Tibial artery (tissue), 4 donors: ENCODE measurements around the gene RNF213.
A peak's percentile ranks its signal among the peaks of the same experiment; 100 is the strongest.

ENCODE experiments used
- DNase-seq, 2 donors: peaks; one replicate each; pipeline ENCODE4 v3.0.0-alpha.2; 2019
- H3K27ac ChIP-seq, 2 donors: fragments of 200-600 bp; sonication (generic) in 1 of 2; 1 replicate in 1 of 2; 2 replicates in 1 of 2; pipeline ENCODE4 v1.5.1; 2018 to 2019; ENCODE audit warnings: mild to moderate bottlenecking in 1 of 2
- H3K27me3 ChIP-seq, 2 donors: fragments of 200-600 bp; sonication (generic) in 1 of 2; one replicate each; pipeline versions ENCODE4 v1.5.1 to v1.6.0; 2016 to 2019
- H3K36me3 ChIP-seq, 3 donors: fragments of 200-600 bp; sonication (generic) in 2 of 3; one replicate each; pipeline ENCODE4 v1.5.1; 2016 to 2019; ENCODE audit warnings: mild to moderate bottlenecking in 2 of 3
- H3K4me1 ChIP-seq, 4 donors: fragments of 200-600 bp; sonication (generic) in 2 of 4; 1 replicate in 3 of 4; 2 replicates in 1 of 4; pipeline ENCODE4 v1.5.1; 2016 to 2019
- H3K4me3 ChIP-seq, 2 donors: fragments of 200-600 bp; sonication (generic) in 1 of 2; 1 replicate in 1 of 2; 2 replicates in 1 of 2; pipeline ENCODE4 v1.5.1; 2018 to 2019; ENCODE audit warnings: mild to moderate bottlenecking in 2 of 2
- H3K9me3 ChIP-seq, 3 donors: fragments of 200-600 bp; sonication (generic) in 1 of 3; one replicate each; pipeline ENCODE4 v1.5.1; 2016 to 2019
- intact Hi-C: fragments of 100-400 bp; cut with DNase I; formaldehyde crosslinking; loops from one replicate; pipeline ENCODE4 v1.15.0; 2023; ENCODE audit warnings: low total_unique reads
- TF ChIP-seq, protein P1 (sequence below), 2 experiments: fragments of 200-600 bp in 1 of 2; fragments of 450-650 bp in 1 of 2; IDR thresholded peaks; one replicate each; pipeline ENCODE4 v1.5.1; 2017 to 2019; ENCODE audit warnings: antibody characterized with exemption in 2 of 2, mild to moderate bottlenecking in 1 of 2, moderate library complexity in 1 of 2

Gene RNF213

DNA sequence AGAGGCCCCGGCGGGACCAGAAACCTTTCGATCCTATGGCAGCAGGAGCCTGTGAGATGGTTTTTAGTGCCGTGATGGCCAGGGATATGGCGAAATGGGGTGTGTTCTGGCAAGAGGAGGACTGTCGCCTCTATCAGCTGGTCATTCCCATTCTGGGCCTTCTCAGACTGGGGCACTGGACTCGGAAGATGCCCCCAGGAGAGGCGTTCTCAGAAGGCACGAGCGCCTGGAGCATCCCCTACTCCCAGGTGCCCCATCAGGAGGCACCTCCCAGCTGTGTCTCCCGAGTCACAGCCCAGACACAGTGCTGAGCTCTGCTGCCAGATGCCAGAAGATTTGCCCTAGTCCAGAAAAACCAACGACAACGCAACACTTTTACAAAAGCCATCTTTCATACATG lies 99.7 kb downstream of the RNF213 start:
- TF ChIP-seq, protein P1, sequence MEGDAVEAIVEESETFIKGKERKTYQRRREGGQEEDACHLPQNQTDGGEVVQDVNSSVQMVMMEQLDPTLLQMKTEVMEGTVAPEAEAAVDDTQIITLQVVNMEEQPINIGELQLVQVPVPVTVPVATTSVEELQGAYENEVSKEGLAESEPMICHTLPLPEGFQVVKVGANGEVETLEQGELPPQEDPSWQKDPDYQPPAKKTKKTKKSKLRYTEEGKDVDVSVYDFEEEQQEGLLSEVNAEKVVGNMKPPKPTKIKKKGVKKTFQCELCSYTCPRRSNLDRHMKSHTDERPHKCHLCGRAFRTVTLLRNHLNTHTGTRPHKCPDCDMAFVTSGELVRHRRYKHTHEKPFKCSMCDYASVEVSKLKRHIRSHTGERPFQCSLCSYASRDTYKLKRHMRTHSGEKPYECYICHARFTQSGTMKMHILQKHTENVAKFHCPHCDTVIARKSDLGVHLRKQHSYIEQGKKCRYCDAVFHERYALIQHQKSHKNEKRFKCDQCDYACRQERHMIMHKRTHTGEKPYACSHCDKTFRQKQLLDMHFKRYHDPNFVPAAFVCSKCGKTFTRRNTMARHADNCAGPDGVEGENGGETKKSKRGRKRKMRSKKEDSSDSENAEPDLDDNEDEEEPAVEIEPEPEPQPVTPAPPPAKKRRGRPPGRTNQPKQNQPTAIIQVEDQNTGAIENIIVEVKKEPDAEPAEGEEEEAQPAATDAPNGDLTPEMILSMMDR (IDR thresholded peaks at IDR 0.05), result no peak
- H3K36me3 ChIP-seq, result peaks cover 80 to 92% (median 82%) of the 10 kb centered on the region in 3 donors
- no peak overlapping the region for H3K27ac ChIP-seq
- peaks cover 0 to 5% (median 0%) of the 10 kb centered on the region in 4 donors for H3K4me1 ChIP-seq
- H3K4me3 ChIP-seq, result no peak overlapping the region
- H3K27me3 ChIP-seq, result no peaks in the 10 kb centered on the region
- peak; percentile 12 to 25 for DNase-seq
- no peaks in the 10 kb centered on the region for H3K9me3 ChIP-seq
- intact Hi-C loops, result loop anchor here (10.0 kb wide), 1 partner anchor 166 kb away; no protein-coding TSS in a partner anchor

DNA sequence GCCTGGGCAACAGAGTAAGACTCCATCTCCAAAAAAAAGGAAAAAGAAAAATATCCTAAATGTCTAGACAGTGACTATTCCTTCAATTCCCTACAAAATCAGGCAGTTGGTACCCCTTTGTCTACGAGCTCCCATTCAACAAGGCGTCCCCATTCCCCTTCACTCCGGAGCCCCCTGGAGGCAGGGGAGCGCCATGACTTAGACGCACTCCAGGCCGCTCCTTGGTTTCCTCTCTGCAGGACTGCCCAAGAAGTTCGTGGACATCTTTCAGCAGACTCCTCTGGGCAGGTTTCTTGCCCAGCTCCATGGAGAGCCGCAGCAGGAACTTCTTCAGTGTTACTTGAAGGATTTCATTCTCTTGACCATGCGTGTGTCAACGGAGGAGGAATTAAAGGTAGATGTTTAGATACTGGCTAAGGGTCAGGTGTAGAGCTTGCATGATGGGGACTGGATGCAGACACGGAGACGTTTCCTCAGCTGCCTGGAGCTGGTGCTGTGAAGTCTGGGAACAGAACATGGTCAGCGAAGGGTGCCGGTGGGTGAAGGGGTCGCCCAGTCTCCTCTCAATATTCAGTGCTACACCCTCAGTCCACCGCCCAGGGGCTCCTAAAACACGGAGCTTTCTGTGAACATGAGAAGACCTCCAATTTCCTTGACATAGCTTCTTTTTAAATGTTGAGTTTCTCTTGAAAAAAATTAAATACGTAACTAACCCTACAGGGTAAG lies 101.0 kb downstream of the RNF213 start:
- DNase-seq, result peak; percentile 12 to 63
- no peak overlapping the region for H3K4me3 ChIP-seq
- no peak overlapping the region for H3K27ac ChIP-seq
- peaks cover 85 to 95% (median 91%) of the 10 kb centered on the region in 3 donors for H3K36me3 ChIP-seq
- TF ChIP-seq, protein P1 (IDR thresholded peaks at IDR 0.05), result peak in 1 of 2 experiments; percentile 6
- H3K9me3 ChIP-seq, result no peaks in the 10 kb centered on the region
- H3K4me1 ChIP-seq, result peaks cover 0 to 5% (median 0%) of the 10 kb centered on the region in 4 donors
- no peaks in the 10 kb centered on the region for H3K27me3 ChIP-seq
- intact Hi-C loops, result loop anchor here (10.0 kb wide), 1 partner anchor 167 kb away; no protein-coding TSS in a partner anchor

DNA sequence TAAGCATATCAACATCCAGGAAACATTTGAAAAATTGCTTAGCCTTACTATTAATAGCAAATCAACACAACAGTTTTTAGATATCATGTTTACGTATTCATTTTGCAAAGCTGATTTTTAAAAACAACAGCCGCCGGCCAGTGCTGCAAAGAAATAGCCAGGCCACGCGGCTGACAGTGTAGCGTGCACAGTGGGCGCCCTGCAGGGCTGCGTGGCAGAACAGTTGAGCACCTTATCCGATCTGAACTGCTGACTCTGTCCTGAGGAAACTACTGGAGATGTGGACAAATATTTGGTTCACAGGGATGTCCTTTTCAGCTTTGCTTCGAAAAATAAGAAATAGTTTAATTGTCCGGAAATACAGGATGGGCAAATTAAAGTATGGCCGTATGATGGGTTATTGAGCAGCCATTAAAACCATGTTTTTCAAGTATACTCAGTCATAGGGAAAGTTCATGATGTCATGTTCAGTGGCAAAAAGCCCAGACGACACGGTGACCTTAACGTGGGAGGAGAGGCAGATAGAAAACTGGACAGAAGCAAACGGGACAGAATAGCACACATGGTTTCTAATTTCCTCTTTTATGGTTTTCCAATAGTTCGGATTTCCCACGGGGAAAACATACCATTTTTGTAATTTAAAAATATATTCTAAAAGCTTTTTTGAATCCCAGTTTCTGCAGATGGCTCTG lies 101.9 kb downstream of the RNF213 start:
- peak; percentile 30 to 66 for DNase-seq
- intact Hi-C loops, result loop anchor here (10.0 kb wide), 1 partner anchor 168 kb away; no protein-coding TSS in a partner anchor
- peak overlapping the region in 1 of 2 donors; percentile 20 for H3K27ac ChIP-seq

DNA sequence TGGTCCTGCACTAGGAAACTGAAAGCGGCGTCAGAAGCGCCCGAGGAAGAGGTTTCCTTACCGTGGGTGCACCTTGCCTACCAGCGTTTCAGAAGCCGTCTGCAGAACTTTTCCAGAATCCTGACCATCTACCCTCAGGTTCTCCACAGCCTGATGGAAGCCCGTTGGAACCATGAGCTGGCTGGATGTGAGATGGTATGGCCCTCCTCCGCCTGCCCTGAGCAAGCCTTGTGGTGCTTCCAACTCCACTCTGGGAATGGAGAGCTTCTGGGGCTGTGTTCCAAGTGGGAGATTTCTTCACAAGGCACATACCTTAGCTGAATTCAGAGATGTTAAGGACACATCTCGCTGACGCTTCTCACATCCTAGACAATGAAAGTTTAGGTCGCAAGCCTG lies 102.5 kb downstream of the RNF213 start:
- no peaks in the 10 kb centered on the region for H3K9me3 ChIP-seq
- H3K4me3 ChIP-seq, result no peak overlapping the region
- H3K36me3 ChIP-seq, result peaks cover 86 to 96% (median 94%) of the 10 kb centered on the region in 3 donors
- H3K4me1 ChIP-seq, result peaks cover 0 to 5% (median 0%) of the 10 kb centered on the region in 4 donors
- peak in 1 of 2 donors; percentile 45 for DNase-seq
- TF ChIP-seq, protein P1 (IDR thresholded peaks at IDR 0.05), result no peak
- H3K27me3 ChIP-seq, result no peaks in the 10 kb centered on the region
- intact Hi-C loops, result loop anchor here (10.0 kb wide), 1 partner anchor 168 kb away; no protein-coding TSS in a partner anchor
- no peak overlapping the region for H3K27ac ChIP-seq

More for the DNA sequence above, 101.9 kb downstream of the RNF213 start:
- H3K4me3 ChIP-seq, result no peak overlapping the region
- no peaks in the 10 kb centered on the region for H3K9me3 ChIP-seq
- peaks cover 0 to 5% (median 0%) of the 10 kb centered on the region in 4 donors for H3K4me1 ChIP-seq
- H3K36me3 ChIP-seq, result peaks cover 86 to 96% (median 94%) of the 10 kb centered on the region in 3 donors
- H3K27me3 ChIP-seq, result no peaks in the 10 kb centered on the region
- TF ChIP-seq, protein P1 (IDR thresholded peaks at IDR 0.05), result no peak

DNA sequence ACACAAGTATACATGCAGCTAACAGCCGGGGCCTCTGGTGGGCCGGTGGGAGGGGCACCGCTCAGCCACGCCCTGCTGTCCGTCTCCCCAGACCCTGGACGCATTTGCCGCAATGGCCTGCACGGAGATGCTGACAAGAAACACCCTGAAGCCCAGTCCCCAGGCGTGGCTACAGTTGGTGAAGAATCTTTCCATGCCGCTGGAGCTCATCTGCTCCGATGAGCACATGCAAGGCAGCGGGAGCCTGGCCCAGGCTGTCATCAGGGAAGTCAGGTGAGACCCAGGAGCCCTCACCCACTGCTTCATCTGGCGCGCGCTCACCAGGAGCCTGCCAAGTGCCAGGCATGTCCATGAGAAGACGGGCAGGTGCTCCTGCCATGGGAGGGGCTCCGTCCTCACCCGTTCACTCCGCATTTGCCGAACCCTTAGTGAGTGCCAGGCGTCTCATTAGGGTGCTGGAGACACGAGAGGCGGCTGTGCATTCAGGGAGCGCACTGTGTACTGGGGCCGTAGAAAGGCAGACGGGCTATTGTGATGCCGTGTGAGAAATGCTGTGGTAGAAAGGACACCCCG lies 103.0 kb downstream of the RNF213 start:
- no peaks in the 10 kb centered on the region for H3K9me3 ChIP-seq
- peaks cover 86 to 96% (median 94%) of the 10 kb centered on the region in 3 donors for H3K36me3 ChIP-seq
- TF ChIP-seq, protein P1 (IDR thresholded peaks at IDR 0.05), result no peak
- DNase-seq, result peak in 1 of 2 donors; percentile 19
- H3K27me3 ChIP-seq, result no peaks in the 10 kb centered on the region
- intact Hi-C loops, result loop anchor here (10.0 kb wide), 1 partner anchor 169 kb away; no protein-coding TSS in a partner anchor
- no peak overlapping the region for H3K27ac ChIP-seq
- peaks cover 0 to 5% (median 0%) of the 10 kb centered on the region in 4 donors for H3K4me1 ChIP-seq
- no peak overlapping the region for H3K4me3 ChIP-seq
